GM21447 (cell line): ENCODE data around the gene CFAP119.
A peak's percentile ranks its signal among the peaks of the same experiment; 100 is the strongest.
"Not testable (repeated sequence)": the region's sequence is repeated elsewhere in the genome, so short reads cannot be mapped to it uniquely, and the experiment has no call there.

Experiments used
- ATAC-seq: cut with Tn5 transposase; IDR thresholded peaks from one replicate; pipeline ENCODE4 v1.9.1; 2021; ENCODE audit not compliant: unreplicated experiment

CFAP119 gene

DNA sequence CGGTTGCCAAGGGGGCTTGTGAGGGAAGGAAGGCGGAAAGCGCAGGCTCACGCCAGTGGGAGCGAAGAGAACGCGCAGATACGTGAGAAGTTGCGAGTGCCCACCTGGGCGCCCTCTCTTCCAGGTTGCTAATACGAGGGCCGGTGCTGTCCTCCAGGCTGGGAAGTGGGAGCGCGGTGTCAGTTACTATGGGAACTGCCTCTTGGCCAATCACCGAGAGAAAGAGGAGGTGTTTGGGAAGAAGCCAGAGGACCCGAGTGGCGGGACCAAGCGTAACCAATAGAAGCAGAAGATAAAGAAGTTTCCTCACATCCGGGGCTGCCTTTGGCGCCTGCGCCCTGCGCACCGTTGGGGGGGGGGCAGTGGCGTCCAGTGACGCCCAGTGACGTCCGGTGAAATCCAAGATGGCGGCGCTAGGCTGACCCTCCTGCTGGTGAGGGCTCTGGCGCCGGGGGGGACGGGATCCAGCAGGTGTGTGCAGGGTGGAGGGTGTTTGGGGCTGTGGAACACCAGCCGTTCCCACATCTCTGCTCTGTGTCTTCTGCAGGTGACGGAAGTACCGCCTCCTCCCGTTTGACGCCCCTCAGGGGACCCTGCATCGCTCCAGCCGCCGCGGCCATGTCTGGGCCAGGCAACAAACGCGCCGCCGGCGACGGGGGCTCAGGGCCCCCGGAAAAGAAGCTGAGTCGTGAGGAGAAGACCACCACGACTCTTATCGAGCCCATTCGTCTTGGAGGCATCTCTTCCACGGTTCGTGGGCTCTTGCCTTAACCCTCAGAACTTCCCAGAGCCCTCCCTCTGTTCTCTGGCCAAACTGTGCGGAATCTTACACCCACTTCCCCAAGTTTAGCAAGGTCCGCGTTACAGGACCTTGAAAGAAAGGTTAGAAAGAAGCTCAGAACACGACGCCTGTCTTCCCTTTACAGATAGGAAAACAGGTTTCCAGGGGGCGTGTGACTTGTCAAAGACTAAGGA lies at the start of gene CFAP119, which contains the start of gene RNF40:
Gene CFAP119, minus strand, starts transcription at position 135 of the 975 bp plus-strand sequence. CDS start 314 bp downstream, outside the sequence.
Gene RNF40, plus strand, starts transcription at position 395 of the 975 bp plus-strand sequence. Its CDS starts 224 bp downstream, at position 619.
- ATAC-seq = peak; percentile 87

DNA sequence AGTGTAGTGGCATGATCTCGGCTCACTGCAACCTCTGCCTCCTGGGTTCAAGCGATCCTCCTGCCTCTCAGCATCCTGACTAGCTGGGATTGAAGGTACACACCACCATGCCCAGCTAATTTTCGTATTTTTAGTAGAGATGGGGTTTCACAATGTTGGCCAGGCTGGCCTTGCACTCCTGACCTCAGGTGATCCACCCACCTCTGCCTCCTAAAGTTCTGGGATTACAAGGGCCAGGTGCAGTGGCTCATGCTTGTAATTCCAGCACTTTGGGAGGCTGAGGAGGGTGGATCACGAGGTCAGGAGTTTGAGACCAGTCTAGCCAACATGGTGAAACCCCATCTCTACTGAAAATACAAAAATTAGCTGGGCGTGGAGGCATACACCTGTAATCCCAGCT lies 47.8 kb upstream of the CFAP119 start:
- ATAC-seq = not testable (repeated sequence)

DNA sequence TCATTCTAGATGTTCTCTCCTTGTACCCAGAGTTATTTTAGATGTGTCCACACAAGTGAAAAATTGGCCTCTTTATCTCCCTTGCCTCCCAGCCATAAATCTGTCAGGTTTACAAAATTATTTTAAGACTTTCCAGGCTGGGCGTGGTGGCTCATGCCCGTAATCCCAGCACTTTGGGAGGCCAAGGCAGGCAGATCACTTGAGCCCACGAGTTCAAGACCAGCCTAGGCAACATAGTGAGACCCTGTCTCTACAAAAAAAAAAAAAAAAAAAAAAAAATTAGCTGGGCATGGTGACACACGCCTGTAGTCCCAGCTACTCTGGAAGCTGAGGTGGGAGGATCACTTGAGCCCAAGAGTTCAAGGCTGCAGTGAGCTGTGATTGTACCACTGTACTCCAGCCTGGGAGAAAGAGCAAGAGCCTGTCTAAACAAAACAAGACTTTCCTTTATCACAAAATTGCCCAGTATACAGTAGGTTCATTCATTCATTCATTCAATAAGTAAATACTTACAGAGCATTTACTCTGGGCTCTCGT lies 47.1 kb upstream of the CFAP119 start:
- ATAC-seq = not testable (repeated sequence)

DNA sequence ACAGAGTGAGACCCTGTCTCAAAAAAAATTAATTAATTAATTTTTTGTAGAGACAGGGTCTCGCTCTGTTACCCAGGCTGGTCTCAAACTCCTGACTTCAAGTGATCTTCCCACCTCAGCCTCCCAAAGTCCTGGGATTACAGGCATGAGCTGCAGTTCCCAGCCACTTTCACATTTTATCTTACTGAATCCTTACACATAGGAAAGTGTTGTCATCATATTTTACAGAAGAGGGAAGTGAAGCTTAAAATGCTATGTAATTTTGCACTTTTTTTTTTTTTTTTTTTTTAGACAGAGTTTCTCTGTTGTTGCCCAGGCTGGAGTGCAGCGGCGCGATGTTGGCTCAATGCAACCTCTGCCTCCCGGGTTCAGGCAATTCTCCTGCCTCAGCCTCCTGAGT lies 46.3 kb upstream of the CFAP119 start:
- ATAC-seq = no peak

- ATAC-seq = no peak
Measured at GRCh38 chr16:30805370-30806169, 43.7 kb upstream of the CFAP119 start.

DNA sequence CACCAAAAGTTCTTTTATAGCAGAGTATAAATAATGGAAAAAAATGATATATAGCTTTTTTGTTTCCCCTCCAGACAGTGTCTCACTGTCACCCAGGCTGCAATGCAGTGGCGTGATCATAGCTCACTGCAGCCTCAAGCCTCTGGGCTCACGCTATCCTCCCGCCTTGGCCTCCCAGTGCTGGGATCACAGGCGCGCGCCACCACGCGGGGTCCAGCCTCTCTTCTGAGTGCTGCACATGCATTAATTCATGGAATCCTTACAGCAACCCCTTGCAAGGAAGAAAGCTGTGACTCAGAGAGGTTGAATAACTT lies 43.2 kb upstream of the CFAP119 start:
- ATAC-seq = no peak

- ATAC-seq = no peak
Measured at GRCh38 chr16:30802936-30803335, 41.1 kb upstream of the CFAP119 start.

DNA sequence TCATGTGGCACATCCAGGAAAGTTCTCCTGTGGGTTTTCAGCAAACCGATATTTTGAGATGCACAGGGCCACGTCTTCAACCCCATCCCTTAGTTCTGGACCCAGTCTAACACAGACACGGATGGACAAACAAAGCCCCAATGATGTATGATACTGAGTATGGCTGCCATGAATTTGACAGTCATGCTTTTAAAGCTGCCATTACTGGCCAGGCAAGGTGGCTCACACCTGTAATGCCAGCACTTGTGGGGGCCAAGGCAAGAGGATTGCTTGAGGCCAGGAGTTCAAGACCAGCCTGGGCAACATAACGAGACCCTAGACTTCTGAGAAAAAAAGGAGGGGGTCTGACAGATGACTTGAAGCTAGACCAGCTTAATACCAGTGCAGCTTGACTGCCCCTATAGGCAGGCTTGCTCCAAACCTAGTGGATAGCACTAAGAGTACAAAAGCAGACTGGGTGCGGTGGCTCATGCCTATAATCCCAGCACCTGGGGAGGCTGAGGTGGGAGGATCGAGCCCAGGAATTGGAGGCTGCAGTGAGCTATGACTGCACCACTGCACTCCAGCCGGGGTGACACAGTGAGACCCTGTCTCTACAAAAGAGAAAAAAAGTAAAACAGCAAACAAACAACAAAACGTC lies 35.9 kb upstream of the CFAP119 start:
- ATAC-seq = no peak

DNA sequence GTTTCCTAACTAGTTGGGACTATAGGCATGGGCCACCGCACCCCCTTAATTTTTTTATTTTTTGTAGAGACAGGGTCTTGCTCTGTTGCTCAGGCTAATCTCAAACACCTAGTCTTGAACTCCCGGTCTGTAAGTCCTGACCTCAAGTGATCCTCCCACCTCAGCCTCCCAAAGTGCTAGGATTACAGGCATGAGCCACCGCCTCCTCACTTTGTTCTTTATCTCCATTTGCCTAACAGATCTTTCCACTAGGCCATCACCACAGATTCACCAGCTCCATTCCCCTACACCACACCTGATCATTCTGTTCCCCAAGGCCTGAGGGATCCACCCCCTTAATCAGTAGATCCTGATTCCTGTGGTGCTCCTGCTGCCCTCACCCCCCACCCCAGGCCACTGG lies 32.8 kb upstream of the CFAP119 start:
- no peak for ATAC-seq

DNA sequence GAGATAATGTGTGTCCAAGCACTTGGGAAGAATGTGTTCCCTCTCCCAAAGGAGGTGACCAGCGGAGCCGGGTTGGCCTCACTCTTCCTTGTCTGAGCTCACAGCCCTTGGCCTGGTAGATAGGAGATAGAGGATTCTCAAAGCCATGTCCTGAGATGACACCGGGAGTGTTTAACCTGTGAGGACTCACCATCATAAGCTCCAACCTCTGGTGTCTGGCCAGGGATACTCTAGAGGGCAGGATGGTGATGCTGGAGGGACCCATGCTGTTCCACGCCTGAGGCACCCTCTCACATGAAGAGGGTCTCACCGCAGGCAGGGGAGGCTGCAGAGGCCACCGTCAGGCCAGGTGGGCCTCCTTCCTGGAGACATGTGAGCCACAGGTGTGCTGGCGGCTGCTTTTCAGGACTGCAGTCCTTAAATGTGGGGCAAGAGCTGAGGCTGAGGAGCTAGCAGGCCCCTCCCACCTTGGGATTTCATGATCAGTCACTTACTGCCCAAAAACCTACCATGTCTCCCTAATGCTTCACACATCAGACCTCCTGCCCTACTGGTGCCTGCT lies 31.7 kb upstream of the CFAP119 start:
- ATAC-seq = no peak

- ATAC-seq = no peak
Measured at GRCh38 chr16:30787613-30788378, 25.9 kb upstream of the CFAP119 start.

GRCh38 chr16:30786936-30787612 lies 25.2 kb upstream of the CFAP119 start, which contains the start of gene ZNF629:
Gene ZNF629 (minus strand): TSS chr16:30787205. CDS start chr16:30784482, 2,723 bp downstream.
- no peak for ATAC-seq

DNA sequence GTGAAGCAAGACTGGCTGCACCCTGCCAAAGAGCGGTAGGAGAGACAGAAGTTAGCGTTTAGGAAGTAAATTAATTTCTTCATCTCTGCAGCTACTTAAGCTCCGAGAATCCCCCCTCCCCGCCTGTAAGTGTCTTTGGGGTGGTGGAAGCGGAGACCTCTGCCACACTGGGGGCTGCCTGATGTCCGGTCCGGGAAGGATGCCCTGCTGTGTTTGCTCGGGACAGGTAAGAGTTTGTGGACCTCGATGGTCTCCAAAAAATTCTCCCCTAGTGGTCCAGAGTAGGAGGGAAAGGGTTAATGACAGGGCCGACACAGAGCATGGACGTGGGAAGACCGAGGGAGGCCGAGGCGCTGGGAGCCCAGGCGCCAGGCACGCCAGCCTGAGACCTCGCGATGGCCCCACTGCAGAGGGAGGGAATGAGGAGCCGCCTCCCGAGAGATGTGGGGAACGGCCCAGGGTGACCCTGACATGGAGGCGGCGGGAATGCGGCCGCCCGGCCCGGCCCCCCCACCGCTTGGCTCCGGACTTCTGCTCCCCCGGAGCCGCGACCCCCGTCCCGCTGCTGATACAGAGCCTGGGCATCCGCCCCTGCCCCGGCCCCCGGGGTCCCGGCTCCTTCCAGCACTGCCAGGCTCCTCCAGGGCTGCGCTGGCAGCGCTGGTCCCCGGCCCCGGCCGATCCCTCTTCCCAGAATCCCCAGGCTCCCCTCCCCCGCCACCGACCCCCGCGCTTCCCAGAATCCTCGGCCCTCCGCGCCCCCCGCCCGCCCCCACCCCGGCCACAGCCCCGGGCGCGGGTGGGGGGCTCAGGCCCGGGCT lies 24.5 kb upstream of the CFAP119 start:
- no peak for ATAC-seq

DNA sequence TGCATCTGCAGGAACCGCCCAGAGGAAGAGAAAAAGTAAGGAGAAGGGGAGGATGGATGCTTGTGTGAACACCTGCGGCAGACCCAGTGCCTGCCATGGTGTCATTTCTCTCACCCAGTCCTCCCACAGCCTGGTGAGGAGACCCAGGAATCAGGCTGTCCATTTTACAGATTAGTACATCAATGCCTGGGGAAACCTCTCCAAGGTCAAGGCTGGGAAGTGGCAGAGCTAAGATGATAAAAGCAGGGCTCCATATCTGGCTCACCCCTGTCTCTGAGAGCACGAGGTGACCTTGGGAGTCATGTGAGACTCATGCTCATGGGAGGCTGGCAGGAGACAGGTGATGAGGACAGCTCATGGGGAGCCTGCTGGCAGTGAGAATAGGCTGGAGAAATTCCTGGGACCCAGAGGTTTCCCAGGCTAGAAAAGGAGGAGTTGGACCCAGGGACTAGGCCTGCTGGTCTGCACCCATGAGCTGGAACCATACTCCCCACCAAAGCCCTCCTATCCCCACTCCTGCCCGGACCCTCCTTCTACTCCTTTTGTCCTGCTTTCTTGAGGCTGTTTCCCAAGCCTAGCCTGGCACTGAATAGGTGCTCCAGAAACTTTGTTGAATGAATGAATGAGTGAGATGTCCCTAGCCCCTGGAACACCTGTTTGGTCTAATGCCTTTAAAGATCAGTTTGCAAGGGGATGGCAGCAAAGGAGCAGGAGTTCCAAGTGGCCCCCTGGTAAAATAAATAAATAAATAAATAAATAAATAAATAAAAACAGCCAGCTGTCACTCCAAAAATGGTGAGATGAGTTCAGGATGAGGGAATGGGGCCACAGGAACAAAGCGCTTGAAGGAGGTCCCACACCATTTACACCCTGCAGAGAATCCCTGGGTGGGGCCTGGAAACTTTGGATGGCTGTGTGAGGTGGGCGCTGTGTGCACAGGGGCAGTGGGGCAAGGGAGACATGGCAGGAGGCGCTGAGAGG lies 23.6 kb upstream of the CFAP119 start:
- no peak for ATAC-seq

DNA sequence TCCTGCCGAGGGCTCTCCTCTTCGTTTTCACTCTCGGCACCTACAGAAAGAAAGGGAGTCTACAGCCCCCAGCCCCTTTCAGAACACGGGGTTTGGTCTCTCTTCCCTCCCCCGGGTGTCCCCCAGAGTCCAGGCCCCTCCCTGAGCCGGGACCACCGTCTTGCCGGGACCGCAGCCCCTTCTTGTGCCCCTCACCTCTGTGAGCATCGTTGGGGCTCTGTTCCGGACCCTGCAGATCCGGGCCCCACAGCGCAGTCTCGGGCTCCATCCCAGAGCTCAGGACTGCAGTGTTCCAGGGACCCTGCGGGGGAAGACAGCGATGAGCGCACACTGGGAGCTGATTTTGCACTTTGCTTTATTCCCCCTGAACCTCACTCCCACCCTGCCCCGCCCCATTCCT lies 22.4 kb upstream of the CFAP119 start:
- ATAC-seq = no peak

DNA sequence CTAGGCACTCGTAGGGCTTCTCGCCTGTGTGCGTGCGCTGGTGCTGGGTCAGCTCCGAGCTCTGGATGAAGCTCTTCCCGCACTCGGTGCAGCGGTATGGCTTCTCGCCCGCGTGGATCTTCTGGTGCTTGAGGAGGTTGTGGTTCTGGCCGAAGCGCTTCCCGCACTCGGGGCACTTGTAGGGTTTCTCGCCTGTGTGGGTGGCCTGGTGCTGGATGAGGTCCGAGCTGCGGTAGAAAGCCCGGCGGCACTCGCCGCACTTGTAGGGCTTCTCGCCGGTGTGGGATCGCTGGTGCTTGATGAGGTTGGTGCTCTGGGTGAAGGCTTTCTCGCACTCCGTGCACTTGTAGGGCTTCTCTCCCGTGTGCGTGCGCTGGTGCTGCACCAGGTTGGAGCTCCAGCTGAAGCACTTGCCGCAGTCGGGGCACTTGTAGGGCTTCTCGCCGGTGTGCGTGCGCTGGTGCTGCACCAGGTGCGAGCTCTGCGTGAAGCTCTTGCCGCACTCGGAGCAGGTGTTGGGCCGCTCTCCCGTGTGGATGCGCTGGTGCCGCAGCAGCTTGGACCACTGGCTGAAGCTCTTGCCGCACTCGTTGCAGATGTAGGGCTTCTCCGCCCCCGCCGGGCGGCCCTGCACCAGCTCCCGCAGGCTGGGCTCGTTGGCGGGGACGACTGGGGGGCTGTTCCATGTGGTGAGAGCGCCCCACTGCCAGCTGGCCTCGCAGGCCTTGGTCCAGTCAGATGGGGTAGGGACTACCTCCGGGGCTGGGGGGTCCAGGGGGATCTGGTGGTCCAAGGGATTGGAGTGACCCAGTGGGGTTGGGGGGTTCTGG lies 21.6 kb upstream of the CFAP119 start:
- ATAC-seq = no peak
